IMR-90 (cell line): ENCODE results near the gene ANKRD53. TPM values are rescaled to one million over a fixed set of nuclear protein-coding genes. Genes with fewer than 3 reads are reported as not detected.

Source experiments
- ATAC-seq: fragments of 200-7000 bp; cut with Tn5 transposase; 2 replicates; pipeline ENCODE4 v1.9.1; 2020; ENCODE audit warnings: low read depth, mild to moderate bottlenecking, moderate library complexity
- BruUV-seq: library from RNA; stranded (reverse); fragments of 400-500 nt; replicated peaks from 2 replicates; lab custom pipeline; 2021; lab: Mats Ljungman, UMichigan
- CTCF ChIA-PET: fragments of 300-600 bp; formaldehyde crosslinking; extraction: SDS; loops from one replicate; lab custom pipeline; 2021; ENCODE audit warnings: antibody characterized with exemption; lab: Yijun Ruan, JAX
- POLR2A ChIA-PET: fragments of 300-600 bp; sonication (Branson Sonifier 250); formaldehyde crosslinking; loops from one replicate; lab custom pipeline; 2022; ENCODE audit warnings: antibody characterized with exemption; ENCODE audit not compliant: unreplicated experiment; lab: Charles Lee
- DNase-seq: peaks from one replicate; pipeline ENCODE4 v3.0.0; 2013
- H2AFZ ChIP-seq: replicated peaks from 2 replicates; pipeline ENCODE3; 2013; ENCODE audit warnings: low read length, mild to moderate bottlenecking; ENCODE audit not compliant: poor library complexity
- H2AK5ac ChIP-seq: 2 replicates; pipeline ENCODE4 v1.6.1; 2013; ENCODE audit warnings: low read depth, low read length, inconsistent platforms
- H2AK9ac ChIP-seq: replicated peaks from 2 replicates; pipeline ENCODE3; 2013; ENCODE audit warnings: mild to moderate bottlenecking, low read depth, low read length, moderate library complexity; ENCODE audit not compliant: poor library complexity
- H2BK120ac ChIP-seq: 2 replicates; pipeline ENCODE4 v1.6.1; 2013; ENCODE audit warnings: low read depth, low read length, inconsistent platforms
- H2BK15ac ChIP-seq: 3 replicates; pipeline ENCODE4 v1.6.1; 2013; ENCODE audit warnings: low read depth, low read length, inconsistent platforms
- H2BK20ac ChIP-seq: 2 replicates; pipeline ENCODE4 v1.6.1; 2013; ENCODE audit warnings: low read depth, mild to moderate bottlenecking, inconsistent platforms, low read length, moderate library complexity
- H2BK5ac ChIP-seq: 2 replicates; pipeline ENCODE4 v1.6.1; 2013; ENCODE audit warnings: mild to moderate bottlenecking, low read depth, low read length, inconsistent platforms; ENCODE audit not compliant: poor library complexity, severe bottlenecking
- H3K14ac ChIP-seq: replicated peaks from 2 replicates; pipeline ENCODE4 v1.6.1; 2013; ENCODE audit warnings: low read depth, low read length, inconsistent platforms
- H3K18ac ChIP-seq: 2 replicates; pipeline ENCODE4 v1.6.1; 2013; ENCODE audit warnings: low read depth, low read length, control low read depth
- H3K23ac ChIP-seq: 2 replicates; pipeline ENCODE4 v1.6.1; 2013; ENCODE audit warnings: low read depth, low read length, inconsistent platforms
- H3K27ac ChIP-seq: 2 replicates; pipeline ENCODE4 v1.5.1; 2013; ENCODE audit warnings: mild to moderate bottlenecking, control low read depth, low read length; ENCODE audit not compliant: insufficient read depth
- H3K27me3 ChIP-seq: 2 replicates; pipeline ENCODE4 v1.6.1; 2013; ENCODE audit warnings: low read length; ENCODE audit not compliant: control insufficient read depth, insufficient read depth
- H3K36me3 ChIP-seq: 2 replicates; pipeline ENCODE4 v1.6.1; 2013; ENCODE audit warnings: low read length, mixed read lengths; ENCODE audit not compliant: control insufficient read depth, insufficient read depth
- H3K4ac ChIP-seq: 2 replicates; pipeline ENCODE4 v1.6.1; 2013; ENCODE audit warnings: low read depth, low read length, inconsistent platforms
- H3K4me1 ChIP-seq: 2 replicates; pipeline ENCODE4 v1.6.1; 2013; ENCODE audit warnings: low read length, mixed read lengths; ENCODE audit not compliant: control insufficient read depth, insufficient read depth
- H3K4me2 ChIP-seq: 2 replicates; pipeline ENCODE4 v1.6.1; 2013; ENCODE audit warnings: low read depth, mild to moderate bottlenecking, control low read depth, low read length, moderate library complexity
- H3K4me3 ChIP-seq: 2 replicates; pipeline ENCODE4 v1.5.1; 2013; ENCODE audit warnings: low read depth, mild to moderate bottlenecking, control low read depth, low read length, moderate library complexity; ENCODE audit not compliant: insufficient read depth
- H3K56ac ChIP-seq: 2 replicates; pipeline ENCODE4 v1.6.1; 2013; ENCODE audit warnings: low read length, inconsistent platforms; ENCODE audit not compliant: insufficient read depth; ENCODE audit errors: extremely low read depth
- H3K79me1 ChIP-seq, 2 experiments: 2 replicates each; pipeline ENCODE4 v1.6.1; 2013; ENCODE audit warnings: low read length in 2 of 2, inconsistent platforms in 1 of 2, low read depth in 1 of 2
- H3K9ac ChIP-seq: 2 replicates; pipeline ENCODE4 v1.6.1; 2013; ENCODE audit warnings: low read depth, low read length, control low read depth
- H3K9me1 ChIP-seq: 2 replicates; pipeline ENCODE4 v1.6.1; 2013; ENCODE audit warnings: low read length, inconsistent platforms; ENCODE audit not compliant: insufficient read depth
- H3K9me3 ChIP-seq: 2 replicates; pipeline ENCODE4 v1.6.1; 2013; ENCODE audit warnings: low read length; ENCODE audit not compliant: control insufficient read depth, insufficient read depth
- H4K20me1 ChIP-seq: 2 replicates; pipeline ENCODE4 v1.6.1; 2013; ENCODE audit warnings: low read length, inconsistent platforms; ENCODE audit not compliant: insufficient read depth
- H4K5ac ChIP-seq: 2 replicates; pipeline ENCODE4 v1.6.1; 2013; ENCODE audit warnings: mild to moderate bottlenecking, low read depth, low read length, control low read depth
- H4K8ac ChIP-seq, 2 experiments: 2 replicates each; pipeline ENCODE4 v1.6.1; 2013; ENCODE audit warnings: low read depth in 2 of 2, low read length in 2 of 2, control low read depth in 1 of 2, inconsistent platforms in 1 of 2
- H4K91ac ChIP-seq: 2 replicates; pipeline ENCODE4 v1.6.1; 2013; ENCODE audit warnings: low read depth, low read length, inconsistent platforms; ENCODE audit not compliant: insufficient read depth
- BHLHE40 ChIP-seq: fragments of 150-350 bp; IDR thresholded peaks from 2 replicates; pipeline ENCODE4 v1.6.1; 2016; ENCODE audit warnings: mild to moderate bottlenecking, low read depth, low read length
- CHD1 ChIP-seq: IDR thresholded peaks from 2 replicates; pipeline ENCODE4 v1.6.1; 2012; ENCODE audit warnings: low read depth, low read length, improper control_type of control experiment
- ELK1 ChIP-seq: fragments of 150-350 bp; IDR thresholded peaks from 2 replicates; pipeline ENCODE4 v1.6.1; 2016; ENCODE audit warnings: low read depth, mild to moderate bottlenecking, low read length, moderate library complexity, borderline replicate concordance
- FOS ChIP-seq: fragments of 150-350 bp; IDR thresholded peaks from 2 replicates; pipeline ENCODE4 v1.6.1; 2016; ENCODE audit warnings: low read depth, low read length
- MAFK ChIP-seq: IDR thresholded peaks from 2 replicates; pipeline ENCODE4 v1.6.1; 2012; ENCODE audit warnings: low read depth, low read length, improper control_type of control experiment
- MAZ ChIP-seq: IDR thresholded peaks from 2 replicates; pipeline ENCODE4 v1.6.1; 2012; ENCODE audit warnings: low read depth, mild to moderate bottlenecking, low read length, improper control_type of control experiment, moderate library complexity, borderline replicate concordance
- MXI1 ChIP-seq: IDR thresholded peaks from 2 replicates; pipeline ENCODE4 v1.6.1; 2012; ENCODE audit warnings: low read depth, mild to moderate bottlenecking, low read length, moderate library complexity, borderline replicate concordance
- NFE2L2 ChIP-seq: fragments of 150-350 bp; IDR thresholded peaks from 2 replicates; pipeline ENCODE4 v1.6.1; 2016; ENCODE audit warnings: low read depth, mild to moderate bottlenecking, low read length
- POLR2A ChIP-seq: IDR thresholded peaks from 2 replicates; pipeline ENCODE4 v1.6.1; 2012; ENCODE audit warnings: mild to moderate bottlenecking, low read depth, low read length
- RAD21 ChIP-seq: IDR thresholded peaks from 2 replicates; pipeline ENCODE4 v1.6.1; 2012; ENCODE audit warnings: low read length, improper control_type of control experiment
- SMC3 ChIP-seq: fragments of 150-350 bp; IDR thresholded peaks from 2 replicates; pipeline ENCODE4 v1.6.1; 2016; ENCODE audit warnings: low read depth, mild to moderate bottlenecking, antibody characterized with exemption, low read length, moderate library complexity
- WGBS, 2 experiments: methylation state at CpG; one replicate each; pipeline versions ENCODE4 v1.1.5 to v1.1.7; 2013; ENCODE audit warnings: missing lambda C conversion rate in 2 of 2; ENCODE audit not compliant: insufficient read length in 1 of 2; ENCODE audit errors: extremely low coverage in 2 of 2; 5-methylcytosine and 5-hydroxymethylcytosine counted together
- dilution Hi-C: fragments of 300-500 bp; cut with HindIII; formaldehyde crosslinking; loops from one replicate; pipeline ENCODE4 v1.14.3; 2018; ENCODE audit warnings: low sequenced_read_pairs; ENCODE audit not compliant: unreplicated experiment
- in situ Hi-C: fragments of 300-500 bp; cut with MboI; formaldehyde crosslinking; loops from 3 replicates; pipeline ENCODE4 v1.14.3; 2019; ENCODE audit warnings: low sequenced_read_pairs, inconsistent platforms, mixed read lengths
- intact Hi-C: fragments of 100-400 bp; cut with micrococcal nuclease; formaldehyde crosslinking; loops from 2 replicates; pipeline ENCODE4 v1.10.0; 2022
- polyA plus RNA-seq, 3 experiments: library from polyadenylated mRNA; depleted of rRNA; stranded (reverse); fragments of >200 nt; gene quantifications; 2 replicates each; pipeline ENCODE4 v1.2.3, GENCODE V29; 2012; ENCODE audit warnings: low replicate concordance in 1 of 3
- total RNA-seq: library from RNA; depleted of rRNA; stranded (reverse); fragments of >200 nt; gene quantifications from 2 replicates; pipeline ENCODE4 v1.2.3, GENCODE V29; 2012

The ANKRD53 gene
- total and polyA plus RNA-seq, 2 of the 4 experiments (the other 2 are of a cell fraction) = 0.54 to 1.0 TPM

- no peaks in the 10 kb centered on the region for H3K79me1 ChIP-seq
- no peak overlapping the region for H2BK20ac ChIP-seq
- no peak overlapping the region for H3K4me2 ChIP-seq
- no peak overlapping the region for H3K27ac ChIP-seq
- DNase-seq (no peak), ATAC-seq (no peak)
- H3K14ac ChIP-seq = no peak overlapping the region
- dilution Hi-C loops = no loop called here
- no peak overlapping the region for H3K4me3 ChIP-seq
- no peak overlapping the region for H3K18ac ChIP-seq
- no TSS peak for BruUV-seq
- H2BK5ac ChIP-seq = no peak overlapping the region
- H3K56ac ChIP-seq = no peak overlapping the region
- no peaks in the 10 kb centered on the region for H3K36me3 ChIP-seq
- no peaks in the 10 kb centered on the region; the same call in 1 of the 2 replicates for H4K20me1 ChIP-seq
- no peak overlapping the region for H2AFZ ChIP-seq
- intact Hi-C loops = no loop called here
- no peaks in the 10 kb centered on the region for H3K9me1 ChIP-seq
- WGBS, 2 experiments = no CpG with 5 or more reads among the region's 2 CpGs
- POLR2A ChIA-PET = no interaction called here
- H2BK120ac ChIP-seq = no peak overlapping the region
- H4K5ac ChIP-seq = no peak overlapping the region
- no peaks in the 10 kb centered on the region for H3K4me1 ChIP-seq
- CTCF ChIA-PET = no interaction called here
- H3K4ac ChIP-seq = no peak overlapping the region
- H3K23ac ChIP-seq = no peak overlapping the region
- H3K9me3 ChIP-seq = no peaks in the 10 kb centered on the region
- no peak overlapping the region for H3K9ac ChIP-seq
- H3K27me3 ChIP-seq = peaks cover 5% of the 10 kb centered on the region
- no peak overlapping the region for H2AK5ac ChIP-seq
- no peak overlapping the region for H2BK15ac ChIP-seq
- H4K8ac ChIP-seq = no peak overlapping the region
- no peak for TF ChIP-seq MXI1
- TF ChIP-seq MAZ = no peak
- TF ChIP-seq SMC3 = no peak
- no peak for TF ChIP-seq FOS
- no peak for TF ChIP-seq POLR2A
- TF ChIP-seq MAFK = no peak
- no peak for TF ChIP-seq ELK1
- no peak for TF ChIP-seq BHLHE40
- no peak for TF ChIP-seq CHD1
- TF ChIP-seq NFE2L2 = no peak
- TF ChIP-seq RAD21 = no peak
- no peak overlapping the region for H2AK9ac ChIP-seq
- H4K91ac ChIP-seq = no peak overlapping the region
- in situ Hi-C loops = no loop called here
Observed at GRCh38 chr2:70956141-70956540, 22.3 kb upstream of the ANKRD53 start.
